AG09319 (cell line): ENCODE data around the gene NXPH4.

Experiments
- DNase-seq: peaks from one replicate; pipeline ENCODE4 v3.0.0-alpha.2; 2010; ENCODE audit warnings: low read depth; ENCODE audit errors: extremely low read depth
- CTCF ChIP-seq: IDR thresholded peaks from 2 replicates; pipeline ENCODE4 v1.5.1; 2011; ENCODE audit warnings: low read depth, mild to moderate bottlenecking, inconsistent platforms, low read length, moderate library complexity

Gene NXPH4

GRCh38 chr12:57250541-57250940 is 33.9 kb downstream of the NXPH4 start:
- no peak for DNase-seq
- TF ChIP-seq CTCF = no peak

GRCh38 chr12:57250956-57251355 is 34.4 kb downstream of the NXPH4 start, which contains the start of gene STAC3:
Gene STAC3, minus strand, starts transcription at chr12:57251187. Its CDS starts 1,551 bp downstream, at chr12:57249636.
- no peak for DNase-seq
- TF ChIP-seq CTCF = no peak

GRCh38 chr12:57254506-57255280 is 38.1 kb downstream of the NXPH4 start:
- no peak for DNase-seq
- no peak for TF ChIP-seq CTCF

GRCh38 chr12:57255916-57256315 is 39.3 kb downstream of the NXPH4 start:
- DNase-seq = no peak
- no peak for TF ChIP-seq CTCF

- no peak for TF ChIP-seq CTCF
- DNase-seq = no peak
These were observed 42.7 kb downstream of the NXPH4 start for GRCh38 chr12:57258977-57259970.

GRCh38 chr12:57260366-57260765 is 43.8 kb downstream of the NXPH4 start:
- TF ChIP-seq CTCF = no peak
- no peak for DNase-seq

GRCh38 chr12:57261428-57261865 is 44.9 kb downstream of the NXPH4 start:
- no peak for DNase-seq
- TF ChIP-seq CTCF = no peak
